GM12865 (cell line): ENCODE results near the gene NTPCR.
A peak's percentile ranks its signal among the peaks of the same experiment; 100 is the strongest.

ENCODE experiments used
- DNase-seq: peaks from one replicate; pipeline ENCODE4 v3.0.0; 2010; ENCODE audit warnings: low read depth
- H3K4me3 ChIP-seq: 2 replicates; pipeline ENCODE4 v1.5.1; 2011; ENCODE audit warnings: mild to moderate bottlenecking, low read depth, low read length, control low read depth
- TF ChIP-seq, protein P1 (sequence below): IDR thresholded peaks from 2 replicates; pipeline ENCODE4 v1.5.1; 2011; ENCODE audit warnings: low read length, control low read depth, low read depth, inconsistent platforms; ENCODE audit not compliant: insufficient read depth; ENCODE audit errors: missing control alignments

NTPCR gene

GRCh38 chr1:232938926-232939325, 11.5 kb upstream of the NTPCR start:
- TF ChIP-seq, protein P1, sequence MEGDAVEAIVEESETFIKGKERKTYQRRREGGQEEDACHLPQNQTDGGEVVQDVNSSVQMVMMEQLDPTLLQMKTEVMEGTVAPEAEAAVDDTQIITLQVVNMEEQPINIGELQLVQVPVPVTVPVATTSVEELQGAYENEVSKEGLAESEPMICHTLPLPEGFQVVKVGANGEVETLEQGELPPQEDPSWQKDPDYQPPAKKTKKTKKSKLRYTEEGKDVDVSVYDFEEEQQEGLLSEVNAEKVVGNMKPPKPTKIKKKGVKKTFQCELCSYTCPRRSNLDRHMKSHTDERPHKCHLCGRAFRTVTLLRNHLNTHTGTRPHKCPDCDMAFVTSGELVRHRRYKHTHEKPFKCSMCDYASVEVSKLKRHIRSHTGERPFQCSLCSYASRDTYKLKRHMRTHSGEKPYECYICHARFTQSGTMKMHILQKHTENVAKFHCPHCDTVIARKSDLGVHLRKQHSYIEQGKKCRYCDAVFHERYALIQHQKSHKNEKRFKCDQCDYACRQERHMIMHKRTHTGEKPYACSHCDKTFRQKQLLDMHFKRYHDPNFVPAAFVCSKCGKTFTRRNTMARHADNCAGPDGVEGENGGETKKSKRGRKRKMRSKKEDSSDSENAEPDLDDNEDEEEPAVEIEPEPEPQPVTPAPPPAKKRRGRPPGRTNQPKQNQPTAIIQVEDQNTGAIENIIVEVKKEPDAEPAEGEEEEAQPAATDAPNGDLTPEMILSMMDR, result no peak

GRCh38 chr1:232939748-232940147, 10.7 kb upstream of the NTPCR start:
- no peak for DNase-seq
- no peak overlapping the region for H3K4me3 ChIP-seq
- TF ChIP-seq, protein P1, result no peak

More at GRCh38 chr1:232938926-232939325, 11.5 kb upstream of the NTPCR start:
- H3K4me3 ChIP-seq, result no peak overlapping the region
- DNase-seq, result no peak

GRCh38 chr1:232940262-232940661, 10.1 kb upstream of the NTPCR start:
- TF ChIP-seq, protein P1, result no peak
- no peak for DNase-seq

GRCh38 chr1:232942413-232943294, 7.8 kb upstream of the NTPCR start:
- TF ChIP-seq, protein P1, result no peak
- no peak overlapping the region for H3K4me3 ChIP-seq
- DNase-seq, result no peak

More at GRCh38 chr1:232940262-232940661, 10.1 kb upstream of the NTPCR start:
- no peak overlapping the region for H3K4me3 ChIP-seq

DNA sequence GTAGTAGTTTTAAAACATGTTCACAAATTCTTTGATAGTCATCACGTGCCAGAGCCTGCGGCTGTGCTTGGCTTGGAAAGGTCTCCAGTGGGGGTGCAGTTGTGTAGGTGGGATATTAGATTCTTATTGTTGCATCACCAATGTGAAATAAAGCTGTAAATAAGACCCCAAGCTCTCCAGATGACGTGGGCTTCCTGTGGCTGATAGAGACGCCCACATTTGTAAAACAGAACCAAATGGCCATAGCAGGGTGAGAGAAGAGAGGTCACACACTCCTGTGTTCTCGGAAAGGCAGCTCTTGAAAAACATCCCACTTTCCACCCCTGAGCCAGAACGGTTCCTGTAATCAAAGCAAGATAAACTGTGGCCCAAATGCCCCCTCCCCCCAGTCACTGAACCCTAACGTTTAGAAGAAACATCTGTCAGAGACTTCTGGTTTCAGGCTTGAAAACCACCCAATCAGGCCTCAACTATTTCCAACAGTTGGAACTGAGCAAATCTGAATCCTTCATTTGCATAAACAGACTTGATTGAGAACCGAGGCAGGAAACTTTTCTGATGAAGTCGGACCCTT, 6.6 kb upstream of the NTPCR start:
- peak; percentile 62 for DNase-seq
- TF ChIP-seq, protein P1, result no peak
- no peak overlapping the region for H3K4me3 ChIP-seq

- DNase-seq, result no peak
- H3K4me3 ChIP-seq, result no peak overlapping the region
- TF ChIP-seq, protein P1, result no peak
Observed at GRCh38 chr1:232944347-232944746, 6.1 kb upstream of the NTPCR start.

DNA sequence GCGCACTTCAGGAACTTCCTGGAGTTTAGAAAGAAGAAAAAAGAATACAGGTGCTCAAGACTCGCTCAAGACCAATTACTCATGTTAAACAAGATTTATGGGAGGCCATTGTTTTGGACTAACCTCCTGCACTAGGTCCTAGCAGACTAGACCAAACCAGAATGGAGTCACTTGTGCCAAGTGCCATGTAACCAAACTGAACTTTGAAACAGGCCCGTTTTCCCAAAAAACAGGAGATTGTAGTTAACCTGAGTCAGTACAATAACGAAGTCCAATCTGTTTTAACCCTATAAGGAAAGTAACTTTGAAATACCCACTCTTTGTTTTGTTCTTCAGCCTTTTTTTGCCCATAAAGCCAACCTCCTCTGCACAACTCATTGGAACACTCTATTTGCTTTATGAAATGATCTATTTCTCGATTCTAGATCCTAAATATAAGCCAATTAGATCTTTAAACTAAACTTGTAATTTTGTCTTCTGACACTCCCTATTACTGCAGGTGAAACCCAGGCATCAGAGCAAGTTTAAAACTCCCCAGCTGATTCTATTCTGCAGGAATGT, 695 bp upstream of the NTPCR start:
- DNase-seq, result no peak
- TF ChIP-seq, protein P1, result no peak
- peak overlapping the region; percentile 98 for H3K4me3 ChIP-seq
